Neural cell (in vitro differentiated cells): ENCODE results near the gene SYCE3. TPM values are rescaled to one million over a fixed set of nuclear protein-coding genes. Genes with fewer than 3 reads are reported as not detected.

Source experiments
- H2AFZ ChIP-seq: fragments of 200-600, 300-800 bp; sonication (generic), shearing (Covaris generic); 2 replicates; pipeline ENCODE4 v1.6.0; 2014; ENCODE audit warnings: low read depth, mild to moderate bottlenecking, antibody characterized with exemption, low read length, moderate library complexity
- H3F3A ChIP-seq: fragments of 200-600 bp; shearing (Covaris generic); 2 replicates; pipeline ENCODE4 v1.6.1; 2016; ENCODE audit warnings: mild to moderate bottlenecking, moderate library complexity, mixed read lengths, antibody characterized with exemption, low read length; ENCODE audit not compliant: insufficient read depth, poor library complexity, severe bottlenecking
- H3K27ac ChIP-seq: fragments of 200-600, 300-800 bp; sonication (generic), shearing (Covaris generic); 2 replicates; pipeline ENCODE4 v1.5.1; 2014; ENCODE audit warnings: mild to moderate bottlenecking, low read length, moderate library complexity
- H3K27me3 ChIP-seq: fragments of 300-800, 200-600 bp; sonication (generic), shearing (Covaris generic); 2 replicates; pipeline ENCODE4 v1.6.0; 2014; ENCODE audit warnings: mild to moderate bottlenecking, low read depth, low read length, moderate library complexity; ENCODE audit not compliant: insufficient read depth
- H3K36me3 ChIP-seq: fragments of 300-800, 200-600 bp; sonication (generic), shearing (Covaris generic); 2 replicates; pipeline ENCODE4 v1.5.1; 2014; ENCODE audit warnings: mild to moderate bottlenecking, antibody characterized with exemption, low read length, moderate library complexity; ENCODE audit not compliant: insufficient read depth
- H3K4me2 ChIP-seq: fragments of 300-800, 200-600 bp; sonication (generic), shearing (Covaris generic); 2 replicates; pipeline ENCODE4 v1.6.0; 2014; ENCODE audit warnings: mild to moderate bottlenecking, low read length
- H3K4me3 ChIP-seq: fragments of 300-800, 200-600 bp; sonication (generic), shearing (Covaris generic); 2 replicates; pipeline ENCODE4 v1.5.1; 2014; ENCODE audit warnings: mild to moderate bottlenecking, low read length, moderate library complexity
- H3K79me2 ChIP-seq: fragments of 200-600 bp; shearing (Covaris generic); replicated peaks from 2 replicates; pipeline ENCODE4 v1.6.0; 2014; ENCODE audit warnings: mild to moderate bottlenecking, low read length, moderate library complexity; ENCODE audit not compliant: insufficient read depth
- H3K9ac ChIP-seq: fragments of 300-800, 200-600 bp; sonication (generic), shearing (Covaris generic); 2 replicates; pipeline ENCODE4 v1.6.1; 2016; ENCODE audit warnings: mild to moderate bottlenecking, low read length, mixed read lengths
- H3K9me2 ChIP-seq: fragments of 200-600 bp; shearing (Covaris generic); 2 replicates; pipeline ENCODE4 v1.6.1; 2016; ENCODE audit warnings: mild to moderate bottlenecking, low read length, mixed read lengths; ENCODE audit not compliant: insufficient read depth
- H3K9me3 ChIP-seq: fragments of 200-600, 300-800 bp; sonication (generic), shearing (Covaris generic); 2 replicates; pipeline ENCODE4 v1.6.1; 2016; ENCODE audit warnings: mild to moderate bottlenecking, mixed run types, low read length, moderate library complexity, mixed read lengths
- H4K20me1 ChIP-seq: fragments of 200-600 bp; shearing (Covaris generic); 2 replicates; pipeline ENCODE4 v1.6.1; 2016; ENCODE audit warnings: mild to moderate bottlenecking, mixed run types; ENCODE audit not compliant: insufficient read depth
- EP300 ChIP-seq: fragments of 450-650 bp; conservative IDR thresholded peaks from 2 replicates; pipeline ENCODE4 v1.6.1; 2014; ENCODE audit warnings: antibody characterized with exemption, mild to moderate bottlenecking, moderate library complexity; ENCODE audit not compliant: poor library complexity, severe bottlenecking
- EZH2 ChIP-seq: fragments of 200-600, 300-800 bp; shearing (Covaris generic), sonication (generic); IDR thresholded peaks from 2 replicates; pipeline ENCODE4 v1.6.1; 2014; ENCODE audit warnings: antibody characterized with exemption, low read length, borderline replicate concordance, mild to moderate bottlenecking; ENCODE audit not compliant: insufficient read depth, poor library complexity, severe bottlenecking
- MXI1 ChIP-seq: fragments of 450-650 bp; conservative IDR thresholded peaks from 2 replicates; pipeline ENCODE4 v1.6.1; 2014; ENCODE audit warnings: antibody characterized with exemption, mild to moderate bottlenecking; ENCODE audit not compliant: poor library complexity, severe bottlenecking
- POLR2AphosphoS5 ChIP-seq: IDR thresholded peaks from 2 replicates; pipeline ENCODE4 v1.6.1; 2012
- RAD21 ChIP-seq: fragments of 450-650 bp; conservative IDR thresholded peaks from 2 replicates; pipeline ENCODE4 v1.6.1; 2014; ENCODE audit warnings: antibody characterized with exemption, mild to moderate bottlenecking, moderate library complexity
- REST ChIP-seq: IDR thresholded peaks from 2 replicates; pipeline ENCODE4 v1.6.1; 2012; ENCODE audit warnings: borderline replicate concordance
- SMC3 ChIP-seq: fragments of 450-650 bp; conservative IDR thresholded peaks from 2 replicates; pipeline ENCODE4 v1.6.1; 2014; ENCODE audit warnings: antibody characterized with exemption, mild to moderate bottlenecking, moderate library complexity; ENCODE audit not compliant: poor library complexity
- TAF1 ChIP-seq: IDR thresholded peaks from 2 replicates; pipeline ENCODE4 v1.6.1; 2012; ENCODE audit warnings: low read depth
- polyA plus RNA-seq: library from polyadenylated mRNA; depleted of rRNA; stranded (reverse); fragments of >200 nt; gene quantifications from 2 replicates; pipeline ENCODE4 v1.2.3, GENCODE V29; 2014
- TF ChIP-seq, protein P1 (sequence below): fragments of 450-650 bp; IDR thresholded peaks from 2 replicates; pipeline ENCODE4 v1.5.1; 2014; ENCODE audit warnings: antibody characterized with exemption, mild to moderate bottlenecking, moderate library complexity; ENCODE audit not compliant: poor library complexity, severe bottlenecking

The SYCE3 gene
- polyA plus RNA-seq, 1 donor from 2014 or later, result not detected

GRCh38 chr22:50605613-50606074 is 42.9 kb upstream of the SYCE3 start:
- no peak for TF ChIP-seq EP300
- no peak for TF ChIP-seq MXI1
- no peak for TF ChIP-seq SMC3
- TF ChIP-seq REST, result no peak
- TF ChIP-seq RAD21, result no peak
- no peak for TF ChIP-seq EZH2
- no peak for TF ChIP-seq TAF1
- no peak for TF ChIP-seq POLR2AphosphoS5
- TF ChIP-seq, protein P1, sequence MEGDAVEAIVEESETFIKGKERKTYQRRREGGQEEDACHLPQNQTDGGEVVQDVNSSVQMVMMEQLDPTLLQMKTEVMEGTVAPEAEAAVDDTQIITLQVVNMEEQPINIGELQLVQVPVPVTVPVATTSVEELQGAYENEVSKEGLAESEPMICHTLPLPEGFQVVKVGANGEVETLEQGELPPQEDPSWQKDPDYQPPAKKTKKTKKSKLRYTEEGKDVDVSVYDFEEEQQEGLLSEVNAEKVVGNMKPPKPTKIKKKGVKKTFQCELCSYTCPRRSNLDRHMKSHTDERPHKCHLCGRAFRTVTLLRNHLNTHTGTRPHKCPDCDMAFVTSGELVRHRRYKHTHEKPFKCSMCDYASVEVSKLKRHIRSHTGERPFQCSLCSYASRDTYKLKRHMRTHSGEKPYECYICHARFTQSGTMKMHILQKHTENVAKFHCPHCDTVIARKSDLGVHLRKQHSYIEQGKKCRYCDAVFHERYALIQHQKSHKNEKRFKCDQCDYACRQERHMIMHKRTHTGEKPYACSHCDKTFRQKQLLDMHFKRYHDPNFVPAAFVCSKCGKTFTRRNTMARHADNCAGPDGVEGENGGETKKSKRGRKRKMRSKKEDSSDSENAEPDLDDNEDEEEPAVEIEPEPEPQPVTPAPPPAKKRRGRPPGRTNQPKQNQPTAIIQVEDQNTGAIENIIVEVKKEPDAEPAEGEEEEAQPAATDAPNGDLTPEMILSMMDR, result no peak
- peaks cover 5% of the 10 kb centered on the region for H3K36me3 ChIP-seq
- no peaks in the 10 kb centered on the region for H3F3A ChIP-seq
- H2AFZ ChIP-seq, result no peak overlapping the region
- no peaks in the 10 kb centered on the region for H3K79me2 ChIP-seq
- H3K4me3 ChIP-seq, result no peak overlapping the region
- H4K20me1 ChIP-seq, result no peaks in the 10 kb centered on the region
- H3K9me2 ChIP-seq, result no peaks in the 10 kb centered on the region
- H3K9ac ChIP-seq, result no peak overlapping the region
- no peaks in the 10 kb centered on the region for H3K27me3 ChIP-seq
- H3K4me2 ChIP-seq, result no peak overlapping the region
- H3K9me3 ChIP-seq, result no peaks in the 10 kb centered on the region
- no peak overlapping the region for H3K27ac ChIP-seq

GRCh38 chr22:50605002-50605612 is 42.4 kb upstream of the SYCE3 start:
- Histone ChIP-seq H3F3A (no peaks in the 10 kb centered on the region), H3K9ac (no peak overlapping the region), H3K27ac (no peak overlapping the region), H3K4me2 (no peak overlapping the region), H3K27me3 (no peaks in the 10 kb centered on the region), H4K20me1 (no peaks in the 10 kb centered on the region), H3K9me2 (no peaks in the 10 kb centered on the region), H3K79me2 (no peaks in the 10 kb centered on the region), H2AFZ (no peak overlapping the region), H3K36me3 (peaks cover 5% of the 10 kb centered on the region), H3K9me3 (no peaks in the 10 kb centered on the region), H3K4me3 (no peak overlapping the region)
- TF ChIP-seq EZH2 (no peak), SMC3 (no peak), MXI1 (no peak), EP300 (no peak), RAD21 (no peak), TAF1 (no peak), POLR2AphosphoS5 (no peak), REST (no peak)
- TF ChIP-seq, protein P1, result no peak
